Measurements from ENCODE around the gene SRGAP3.

SRGAP3 gene

GRCh38 chr3:8982509-8982908 is 266.9 kb downstream of the SRGAP3 start:
- Histone ChIP-seq H3K36me3 (ENCODE audit: control insufficient read depth, insufficient read depth, low read length) (no peaks in the 10 kb centered on the region), H3K27ac (ENCODE audit: low read depth, low read length) (no peak overlapping the region), H3K4me3 (ENCODE audit: low read length) (no peak overlapping the region), H3K4me1 (ENCODE audit: control insufficient read depth, insufficient read depth, low read length) (no peaks in the 10 kb centered on the region), H3K27me3 (ENCODE audit: control insufficient read depth, insufficient read depth, low read length) (no peaks in the 10 kb centered on the region), H3K9ac (ENCODE audit: low read length) (no peak overlapping the region)

DNA sequence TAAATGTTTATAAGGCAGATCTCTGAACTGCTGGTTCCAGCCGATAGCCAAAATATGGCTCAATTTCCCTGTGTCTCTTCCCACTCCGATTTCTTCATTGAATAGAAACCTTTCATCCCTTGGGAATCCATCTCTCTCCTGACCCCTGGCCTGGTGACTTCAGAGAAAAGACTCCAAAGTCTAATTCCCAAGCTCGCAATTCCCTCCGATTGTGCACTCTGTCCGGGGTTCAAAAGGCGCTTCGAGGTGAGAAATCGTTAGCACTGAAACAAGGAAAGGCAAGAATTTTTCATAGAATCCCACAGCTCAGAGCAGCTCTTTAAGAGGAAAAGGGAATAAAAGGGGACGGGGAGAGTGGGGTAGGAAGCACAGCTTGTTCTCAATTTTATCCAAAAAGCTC is 267.7 kb downstream of the SRGAP3 start:
- no peak overlapping the region for H3K4me3 ChIP-seq (ENCODE audit: low read length)
- no peaks in the 10 kb centered on the region for H3K36me3 ChIP-seq (ENCODE audit: control insufficient read depth, insufficient read depth, low read length)
- H3K4me1 ChIP-seq (ENCODE audit: control insufficient read depth, insufficient read depth, low read length), result no peaks in the 10 kb centered on the region
- no peak overlapping the region for H3K9ac ChIP-seq (ENCODE audit: low read length)
- H3K27me3 ChIP-seq (ENCODE audit: control insufficient read depth, insufficient read depth, low read length), result peaks cover 3% of the 10 kb centered on the region
- H3K27ac ChIP-seq (ENCODE audit: low read depth, low read length), result no peak overlapping the region

DNA sequence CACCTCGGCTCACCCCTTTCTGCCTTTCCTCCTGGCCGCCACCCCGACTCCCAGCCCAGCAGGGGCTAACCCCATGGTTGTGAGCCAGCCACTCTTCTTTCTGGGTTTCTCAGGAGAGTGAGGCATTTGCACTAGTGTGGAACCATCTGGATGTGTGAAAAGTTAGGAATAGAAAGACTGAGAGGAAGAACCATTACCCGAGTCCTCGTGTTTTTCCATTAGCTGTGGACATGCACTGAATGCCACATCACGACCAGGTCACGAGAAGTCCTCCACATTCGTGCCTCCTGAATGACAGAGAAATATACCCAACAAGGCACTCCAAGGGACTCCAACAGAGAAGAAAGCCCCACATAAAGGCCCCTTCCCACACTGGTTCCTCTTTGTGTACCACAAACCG is 268.1 kb downstream of the SRGAP3 start:
- Histone ChIP-seq H3K4me3 (ENCODE audit: low read length) (no peak overlapping the region), H3K36me3 (ENCODE audit: control insufficient read depth, insufficient read depth, low read length) (no peaks in the 10 kb centered on the region), H3K27ac (ENCODE audit: low read depth, low read length) (no peak overlapping the region), H3K4me1 (ENCODE audit: control insufficient read depth, insufficient read depth, low read length) (no peaks in the 10 kb centered on the region), H3K9ac (ENCODE audit: low read length) (no peak overlapping the region), H3K27me3 (ENCODE audit: control insufficient read depth, insufficient read depth, low read length) (peaks cover 3% of the 10 kb centered on the region)

GRCh38 chr3:8980756-8981257 is 268.6 kb downstream of the SRGAP3 start:
- Histone ChIP-seq H3K27ac (ENCODE audit: low read depth, low read length) (no peak overlapping the region), H3K9ac (ENCODE audit: low read length) (no peak overlapping the region), H3K4me1 (ENCODE audit: control insufficient read depth, insufficient read depth, low read length) (no peaks in the 10 kb centered on the region), H3K4me3 (ENCODE audit: low read length) (no peak overlapping the region), H3K27me3 (ENCODE audit: control insufficient read depth, insufficient read depth, low read length) (peaks cover 3% of the 10 kb centered on the region), H3K36me3 (ENCODE audit: control insufficient read depth, insufficient read depth, low read length) (no peaks in the 10 kb centered on the region)

DNA sequence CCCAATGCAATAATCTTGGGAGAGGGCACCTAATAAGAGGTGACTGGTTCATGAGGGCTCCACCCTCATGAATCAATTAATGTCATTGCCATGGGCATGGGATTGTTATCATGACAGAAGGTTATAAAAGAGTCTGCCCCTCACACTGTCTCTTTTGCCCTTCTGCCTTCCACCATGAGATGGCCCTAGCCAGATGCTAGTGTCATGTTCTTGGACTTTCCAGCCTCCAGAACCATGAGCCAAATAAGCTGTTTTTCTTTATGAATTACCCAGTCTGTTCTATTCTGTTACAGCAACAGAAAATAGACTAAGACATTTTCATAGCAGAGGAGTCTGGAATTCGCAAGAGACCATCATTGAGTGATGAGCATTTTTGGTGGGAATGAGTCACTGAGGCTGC is 270.2 kb downstream of the SRGAP3 start:
- Histone ChIP-seq H3K4me1 (ENCODE audit: control insufficient read depth, insufficient read depth, low read length) (no peaks in the 10 kb centered on the region), H3K9ac (ENCODE audit: low read length) (no peak overlapping the region), H3K36me3 (ENCODE audit: control insufficient read depth, insufficient read depth, low read length) (no peaks in the 10 kb centered on the region), H3K27me3 (ENCODE audit: control insufficient read depth, insufficient read depth, low read length) (peaks cover 3% of the 10 kb centered on the region), H3K4me3 (ENCODE audit: low read length) (no peak overlapping the region), H3K27ac (ENCODE audit: low read depth, low read length) (no peak overlapping the region)

DNA sequence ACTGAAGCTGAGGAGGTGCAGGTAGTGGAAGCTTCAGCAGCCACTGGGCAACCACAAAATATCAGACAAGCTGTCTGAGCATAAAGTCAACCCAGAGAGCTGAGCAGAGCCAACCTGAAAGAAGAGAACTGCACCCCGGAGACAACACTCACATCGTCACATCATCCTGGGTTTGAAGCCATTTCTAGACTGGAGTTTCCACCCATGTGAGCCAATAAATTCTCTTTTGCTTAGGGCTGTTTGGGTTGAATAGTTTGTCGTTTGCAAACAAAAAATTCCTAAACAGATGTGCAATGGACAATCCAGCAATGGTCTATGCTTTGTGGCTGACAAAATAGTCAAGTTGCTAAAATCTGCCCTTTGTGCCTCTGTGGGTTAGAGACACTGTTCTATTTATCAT is 270.9 kb downstream of the SRGAP3 start:
- no peak overlapping the region for H3K9ac ChIP-seq (ENCODE audit: low read length)
- H3K4me1 ChIP-seq (ENCODE audit: control insufficient read depth, insufficient read depth, low read length), result no peaks in the 10 kb centered on the region
- H3K36me3 ChIP-seq (ENCODE audit: control insufficient read depth, insufficient read depth, low read length), result no peaks in the 10 kb centered on the region
- no peak overlapping the region for H3K4me3 ChIP-seq (ENCODE audit: low read length)
- H3K27ac ChIP-seq (ENCODE audit: low read depth, low read length), result no peak overlapping the region
- peaks cover 3% of the 10 kb centered on the region for H3K27me3 ChIP-seq (ENCODE audit: control insufficient read depth, insufficient read depth, low read length)

DNA sequence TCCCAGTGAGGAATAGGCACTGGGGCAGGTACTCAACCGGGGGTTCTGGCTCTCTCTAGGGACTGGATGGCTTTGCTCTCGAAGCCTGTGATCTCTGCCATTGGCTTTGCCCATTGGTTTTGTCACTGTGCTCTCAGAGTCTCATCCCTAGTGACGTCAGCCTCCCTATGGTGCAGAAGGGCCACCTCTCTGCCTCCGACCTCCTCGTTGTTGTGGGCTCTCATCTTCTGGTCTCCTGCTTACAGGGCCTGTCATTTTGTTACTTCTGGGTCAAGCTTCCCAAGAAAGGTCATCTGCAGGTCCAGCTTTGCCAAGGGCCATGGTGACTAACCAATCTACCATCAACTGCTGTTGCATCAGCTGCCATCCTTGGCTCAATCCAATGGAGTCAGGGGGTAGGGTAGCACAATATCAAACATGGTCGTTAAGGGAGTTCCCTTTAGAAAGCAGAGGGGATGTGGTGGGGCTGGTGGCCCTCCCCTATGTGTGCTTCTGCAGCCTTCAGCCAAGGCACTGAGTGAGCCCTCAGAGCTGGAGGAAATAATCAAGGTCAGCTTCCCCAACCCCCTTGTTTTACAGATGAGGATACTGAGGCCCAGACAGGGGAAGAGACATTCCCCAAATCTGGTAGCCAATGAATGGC is 272.8 kb downstream of the SRGAP3 start:
- H3K27ac ChIP-seq (ENCODE audit: low read depth, low read length), result no peak overlapping the region
- no peak overlapping the region for H3K4me3 ChIP-seq (ENCODE audit: low read length)
- H3K9ac ChIP-seq (ENCODE audit: low read length), result no peak overlapping the region
- no peaks in the 10 kb centered on the region for H3K36me3 ChIP-seq (ENCODE audit: control insufficient read depth, insufficient read depth, low read length)
- H3K4me1 ChIP-seq (ENCODE audit: control insufficient read depth, insufficient read depth, low read length), result no peaks in the 10 kb centered on the region
- H3K27me3 ChIP-seq (ENCODE audit: control insufficient read depth, insufficient read depth, low read length), result peaks cover 3% of the 10 kb centered on the region

- no peaks in the 10 kb centered on the region for H3K4me1 ChIP-seq (ENCODE audit: control insufficient read depth, insufficient read depth, low read length)
- H3K27ac ChIP-seq (ENCODE audit: low read depth, low read length), result no peak overlapping the region
- H3K4me3 ChIP-seq (ENCODE audit: low read length), result no peak overlapping the region
- no peak overlapping the region for H3K9ac ChIP-seq (ENCODE audit: low read length)
- no peaks in the 10 kb centered on the region for H3K36me3 ChIP-seq (ENCODE audit: control insufficient read depth, insufficient read depth, low read length)
- peaks cover 3% of the 10 kb centered on the region for H3K27me3 ChIP-seq (ENCODE audit: control insufficient read depth, insufficient read depth, low read length)
Observed at GRCh38 chr3:8975081-8976020, 274.1 kb downstream of the SRGAP3 start.

DNA sequence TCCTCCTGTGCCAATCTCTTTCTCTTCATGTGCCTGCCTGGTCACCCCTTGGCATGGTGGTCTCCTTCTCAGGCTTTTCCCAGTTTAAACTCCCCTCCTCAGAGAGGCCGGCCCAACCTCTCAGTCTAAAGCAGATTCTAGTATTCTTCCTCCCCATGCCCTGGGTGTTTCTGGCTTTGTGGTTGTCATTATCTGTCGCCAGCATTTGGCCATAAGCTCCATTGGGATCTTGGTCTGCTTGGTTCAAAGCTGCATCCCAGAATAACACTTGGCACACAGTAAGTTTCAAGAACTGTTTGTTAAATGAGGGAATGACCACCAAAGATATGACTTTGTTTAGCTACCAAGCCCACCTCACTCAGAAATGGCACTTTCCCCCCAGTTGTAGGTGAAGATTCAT is 275.0 kb downstream of the SRGAP3 start:
- Histone ChIP-seq H3K27ac (ENCODE audit: low read depth, low read length) (no peak overlapping the region), H3K4me3 (ENCODE audit: low read length) (no peak overlapping the region), H3K27me3 (ENCODE audit: control insufficient read depth, insufficient read depth, low read length) (peaks cover 3% of the 10 kb centered on the region), H3K4me1 (ENCODE audit: control insufficient read depth, insufficient read depth, low read length) (no peaks in the 10 kb centered on the region), H3K36me3 (ENCODE audit: control insufficient read depth, insufficient read depth, low read length) (no peaks in the 10 kb centered on the region), H3K9ac (ENCODE audit: low read length) (no peak overlapping the region)

DNA sequence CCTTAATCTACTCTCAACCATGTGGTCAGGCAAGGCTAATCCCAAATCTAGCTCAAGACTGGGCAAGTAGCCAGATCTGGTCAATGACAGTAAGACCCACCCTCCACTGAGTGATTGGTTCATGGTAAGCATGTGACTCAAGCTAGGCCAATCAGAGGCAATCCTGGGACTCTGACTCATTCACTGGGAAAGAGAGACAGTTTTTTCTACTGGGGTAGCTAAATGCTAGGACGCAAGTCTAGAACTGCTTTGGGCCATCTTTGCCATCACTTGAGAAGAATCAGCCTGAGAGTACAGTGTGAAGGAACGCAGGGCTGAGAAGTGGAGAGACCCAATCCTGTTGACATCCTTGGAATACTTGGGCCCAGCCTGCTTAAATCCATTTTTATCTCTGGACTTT is 276.8 kb downstream of the SRGAP3 start:
- H3K4me1 ChIP-seq (ENCODE audit: control insufficient read depth, insufficient read depth, low read length), result no peaks in the 10 kb centered on the region
- H3K4me3 ChIP-seq (ENCODE audit: low read length), result no peak overlapping the region
- H3K27ac ChIP-seq (ENCODE audit: low read depth, low read length), result no peak overlapping the region
- H3K9ac ChIP-seq (ENCODE audit: low read length), result no peak overlapping the region
- no peaks in the 10 kb centered on the region for H3K36me3 ChIP-seq (ENCODE audit: control insufficient read depth, insufficient read depth, low read length)
- peaks cover 3% of the 10 kb centered on the region for H3K27me3 ChIP-seq (ENCODE audit: control insufficient read depth, insufficient read depth, low read length)

- Histone ChIP-seq H3K27me3 (ENCODE audit: control insufficient read depth, insufficient read depth, low read length) (no peaks in the 10 kb centered on the region), H3K36me3 (ENCODE audit: control insufficient read depth, insufficient read depth, low read length) (no peaks in the 10 kb centered on the region), H3K4me3 (ENCODE audit: low read length) (no peak overlapping the region), H3K9ac (ENCODE audit: low read length) (no peak overlapping the region), H3K4me1 (ENCODE audit: control insufficient read depth, insufficient read depth, low read length) (no peaks in the 10 kb centered on the region), H3K27ac (ENCODE audit: low read depth, low read length) (no peak overlapping the region)
Observed at GRCh38 chr3:8970971-8971589, 278.4 kb downstream of the SRGAP3 start.

DNA sequence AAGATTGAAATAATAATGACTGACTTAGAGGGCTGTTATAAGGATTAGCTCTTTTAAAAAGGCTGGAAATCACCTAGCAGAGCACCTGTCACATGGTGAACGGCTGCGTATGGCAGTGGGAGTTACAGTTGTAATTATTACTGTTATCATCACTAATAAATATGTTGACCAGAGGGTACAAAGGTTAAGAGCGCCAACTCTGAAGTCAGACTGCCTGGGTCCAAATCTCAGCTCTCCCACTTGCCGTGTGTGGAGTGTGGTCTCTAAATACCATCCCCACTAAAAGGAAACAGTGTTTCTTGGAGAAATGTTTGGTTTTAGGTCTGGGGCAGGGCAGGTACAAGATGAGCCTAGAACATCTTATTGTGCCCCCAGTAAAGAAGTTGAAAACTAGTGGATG is 280.2 kb downstream of the SRGAP3 start:
- Histone ChIP-seq H3K9ac (ENCODE audit: low read length) (no peak overlapping the region), H3K36me3 (ENCODE audit: control insufficient read depth, insufficient read depth, low read length) (no peaks in the 10 kb centered on the region), H3K4me3 (ENCODE audit: low read length) (no peak overlapping the region), H3K27ac (ENCODE audit: low read depth, low read length) (no peak overlapping the region), H3K27me3 (ENCODE audit: control insufficient read depth, insufficient read depth, low read length) (no peaks in the 10 kb centered on the region), H3K4me1 (ENCODE audit: control insufficient read depth, insufficient read depth, low read length) (no peaks in the 10 kb centered on the region)
